Transverse colon (tissue), 4 donors: ENCODE measurements around the gene IL19. TPM values are rescaled to one million over a fixed set of nuclear protein-coding genes. Genes with fewer than 3 reads are reported as not detected.

Experiments used
- DNase-seq: peaks from one replicate; pipeline ENCODE4 v3.0.0-alpha.2; 2019
- H3K27ac ChIP-seq, 4 donors: fragments of 200-600 bp; sonication (generic); 2 replicates each; pipeline ENCODE4 v1.5.1; 2016 to 2018; ENCODE audit warnings: inconsistent platforms in 4 of 4
- H3K27me3 ChIP-seq: fragments of 200-600 bp; sonication (generic); 2 replicates; pipeline ENCODE4 v1.5.1; 2017; ENCODE audit warnings: inconsistent platforms
- H3K36me3 ChIP-seq, 4 donors: fragments of 200-600 bp; sonication (generic); 2 replicates each; pipeline ENCODE4 v1.5.1; 2017 to 2019; ENCODE audit warnings: inconsistent platforms in 4 of 4
- H3K4me1 ChIP-seq, 4 donors: fragments of 200-600 bp; sonication (generic); 2 replicates each; pipeline ENCODE4 v1.5.1; 2017 to 2020; ENCODE audit warnings: inconsistent platforms in 4 of 4
- H3K4me3 ChIP-seq, 4 donors: fragments of 200-600 bp; sonication (generic); 1 replicate in 1 of 4; 2 replicates in 3 of 4; pipeline versions ENCODE4 v1.5.1 to v1.6.1; 2017 to 2019; ENCODE audit warnings: inconsistent platforms in 4 of 4
- H3K9me3 ChIP-seq, 2 donors: fragments of 200-600 bp; sonication (generic); 2 replicates each; pipeline ENCODE4 v1.5.1; 2017 to 2019; ENCODE audit warnings: inconsistent platforms in 2 of 2
- CTCF ChIP-seq, 5 experiments: fragments of 200-600 bp in 3 of 5; fragments of 450-650 bp in 2 of 5; sonication (generic) in 3 of 5; IDR thresholded peaks; 1 replicate in 2 of 5; 2 replicates in 3 of 5; pipeline ENCODE4 v1.5.1; 2016 to 2017; ENCODE audit warnings: antibody characterized with exemption in 5 of 5, inconsistent platforms in 3 of 5, mild to moderate bottlenecking in 2 of 5, moderate library complexity in 1 of 5
- EP300 ChIP-seq: sonication (generic); formaldehyde crosslinking; IDR thresholded peaks from one replicate; pipeline ENCODE4 v1.6.1; 2017; ENCODE audit warnings: antibody characterized with exemption, low read depth
- POLR2A ChIP-seq: fragments of 450-650 bp; IDR thresholded peaks from one replicate; pipeline ENCODE4 v1.6.1; 2016; ENCODE audit warnings: antibody characterized with exemption, mild to moderate bottlenecking, moderate library complexity
- POLR2AphosphoS5 ChIP-seq, 3 donors: sonication (generic); formaldehyde crosslinking; IDR thresholded peaks; one replicate each; pipeline ENCODE4 v1.6.1; 2016; ENCODE audit warnings: antibody characterized with exemption in 3 of 3
- WGBS, 2 donors: methylation state at CpG; one replicate each; pipeline ENCODE4 v1.1.5; 2018; ENCODE audit warnings: low coverage in 1 of 2; 5-methylcytosine and 5-hydroxymethylcytosine counted together
- in situ Hi-C, 4 donors: fragments of 200-750 bp; cut with MboI; loops; one replicate each; pipeline versions ENCODE4 v1.15.0 to v1.15.1; 2017; ENCODE audit warnings: low sequenced_read_pairs in 3 of 4, low pct_ligation_motif_present in 1 of 4, low pct_unique_long_range_greater_than_20kb in 1 of 4
- intact Hi-C: fragments of 100-400 bp; cut with DNase I; formaldehyde crosslinking; loops from one replicate; pipeline ENCODE4 v1.15.1; 2023; ENCODE audit warnings: low total_unique reads
- total RNA-seq, 4 donors: library from RNA; depleted of rRNA; stranded (reverse); fragments of >200 nt; gene quantifications; one replicate each; pipeline ENCODE4 v1.1.0, GENCODE V29; 2016

Gene IL19
- total RNA-seq, 4 donors from 2014 or later = not detected

DNA sequence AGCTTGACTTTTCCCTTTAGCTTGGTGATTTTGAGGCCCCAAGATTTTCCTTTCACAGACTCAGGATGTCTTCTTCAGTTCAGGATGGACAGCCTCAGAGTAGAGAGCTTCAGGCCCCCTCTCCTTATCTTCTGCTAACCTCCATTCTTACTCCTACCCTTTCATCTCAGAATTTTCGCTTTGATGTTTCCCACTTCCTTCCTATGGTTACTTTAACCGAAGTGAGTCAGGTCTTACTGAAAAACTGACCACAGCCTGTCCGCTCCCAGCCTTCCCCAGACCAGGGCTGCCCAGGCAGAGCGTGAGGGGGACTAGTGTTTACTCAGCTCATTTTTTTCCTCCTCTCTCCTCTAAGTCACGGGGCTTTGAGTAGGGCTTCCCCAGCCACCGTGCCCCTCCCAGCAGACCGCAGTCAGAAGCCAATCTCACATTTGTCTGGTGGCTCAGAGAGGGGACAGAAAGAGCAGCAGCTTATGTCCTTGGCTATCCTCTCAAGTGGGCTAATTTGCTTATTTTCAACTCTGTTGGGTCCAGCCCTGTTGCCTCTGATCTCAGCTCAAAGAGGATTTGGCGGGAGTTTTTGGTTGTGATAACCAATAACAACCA is 4.2 kb upstream of the IL19 start:
- H3K4me3 ChIP-seq = no peak overlapping the region
- peaks cover 0 to 4% (median 0%) of the 10 kb centered on the region in 4 donors for H3K4me1 ChIP-seq
- 38 to 50% methylated on average over 4 to 8 of the region's 8 CpGs for WGBS, 2 donors
- no peak overlapping the region for H3K27ac ChIP-seq
- intact Hi-C loops (no loop called here), in situ Hi-C loops (no loop called here)
- peak; percentile 60 for DNase-seq
- H3K9me3 ChIP-seq = no peaks in the 10 kb centered on the region
- H3K36me3 ChIP-seq = no peaks in the 10 kb centered on the region
- peaks cover 6% of the 10 kb centered on the region for H3K27me3 ChIP-seq
- TF ChIP-seq EP300 (no peak), POLR2AphosphoS5 (IDR thresholded peaks at IDR 0.05) (no peak), CTCF (IDR thresholded peaks at IDR 0.05) (no peak), POLR2A (no peak)

DNA sequence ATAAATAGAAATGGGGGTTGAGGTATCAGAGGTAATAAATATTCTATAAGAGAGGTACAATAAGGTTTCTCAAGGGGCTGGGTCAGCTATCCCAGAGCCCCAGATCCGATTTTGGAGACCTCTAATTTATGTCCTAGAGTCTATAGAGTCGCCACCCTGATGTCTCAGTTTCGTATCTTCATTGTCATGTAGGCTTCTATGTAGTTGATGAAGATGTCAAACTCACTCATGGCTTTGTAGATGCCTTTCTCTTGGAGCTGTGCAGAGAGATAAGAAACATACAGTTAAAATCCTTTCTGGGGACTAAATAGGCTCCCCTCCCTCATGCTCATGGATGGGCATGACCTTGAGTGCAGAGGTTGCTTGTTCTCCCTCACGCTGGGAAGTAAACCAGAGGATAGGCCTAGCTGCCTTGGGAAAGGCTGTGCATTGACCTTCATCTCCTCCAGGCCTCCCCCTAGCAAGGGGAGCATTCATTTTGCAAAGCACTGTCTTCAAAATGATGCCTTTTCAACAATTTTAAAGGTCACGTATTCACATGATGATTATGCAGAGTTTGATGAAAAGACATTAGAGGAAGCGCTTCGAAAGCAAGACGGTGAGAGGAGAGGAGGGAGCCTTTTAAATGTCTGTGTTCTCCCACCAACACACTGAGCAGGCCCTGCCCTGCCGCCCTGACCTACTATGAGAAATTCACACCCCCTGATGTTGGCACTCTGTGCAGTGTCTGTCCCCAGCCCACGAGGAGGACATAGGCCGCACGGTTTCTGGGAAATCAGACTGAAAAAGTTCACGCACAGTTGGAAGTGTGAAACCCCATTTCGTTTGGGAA is 1.9 kb upstream of the IL19 start:
- no peak for DNase-seq
- Histone ChIP-seq H3K27me3 (peaks cover 4% of the 10 kb centered on the region), H3K9me3 (no peaks in the 10 kb centered on the region), H3K36me3 (no peaks in the 10 kb centered on the region), H3K27ac (no peak overlapping the region), H3K4me1 (peaks cover 0 to 4% (median 0%) of the 10 kb centered on the region in 4 donors), H3K4me3 (no peak overlapping the region)
- intact Hi-C loops (no loop called here), in situ Hi-C loops (no loop called here)
- TF ChIP-seq EP300 (no peak), POLR2A (no peak), CTCF (IDR thresholded peaks at IDR 0.05) (no peak), POLR2AphosphoS5 (IDR thresholded peaks at IDR 0.05) (no peak)
- 67 to 78% methylated on average over 2 to 14 of the region's 14 CpGs for WGBS, 2 donors

DNA sequence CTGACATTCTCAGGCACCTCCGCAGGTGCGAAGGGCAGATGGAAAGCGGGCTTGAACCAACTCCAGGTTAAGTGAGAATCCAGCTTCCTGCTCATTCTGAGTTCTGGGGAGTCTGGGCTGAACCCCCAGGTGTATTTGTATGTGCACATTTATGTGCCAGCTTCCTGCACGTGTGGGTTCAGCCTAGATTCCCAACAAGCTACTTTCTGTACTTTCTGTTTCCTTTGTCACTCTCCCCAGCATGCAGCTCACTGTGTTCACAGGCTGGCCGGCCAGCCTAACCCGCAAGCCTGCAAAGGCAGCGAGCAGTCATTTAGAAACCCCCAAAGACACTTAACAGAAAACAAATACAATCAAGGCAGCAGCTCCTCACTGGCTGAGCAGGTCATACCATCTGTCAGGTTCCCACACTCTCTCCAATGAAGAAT is 1.3 kb upstream of the IL19 start:
- Histone ChIP-seq H3K27ac (peak overlapping the region in 1 of 4 donors; percentile 11), H3K9me3 (no peaks in the 10 kb centered on the region), H3K36me3 (no peaks in the 10 kb centered on the region), H3K27me3 (no peaks in the 10 kb centered on the region), H3K4me3 (no peak overlapping the region), H3K4me1 (peaks cover 0 to 7% (median 0%) of the 10 kb centered on the region in 4 donors)
- intact Hi-C loops = no loop called here
- WGBS, 2 donors = 59 to 90% methylated on average over 2 to 7 of the region's 7 CpGs
- TF ChIP-seq EP300 = no peak
- in situ Hi-C loops = no loop called here
- peak; percentile 35 for DNase-seq

DNA sequence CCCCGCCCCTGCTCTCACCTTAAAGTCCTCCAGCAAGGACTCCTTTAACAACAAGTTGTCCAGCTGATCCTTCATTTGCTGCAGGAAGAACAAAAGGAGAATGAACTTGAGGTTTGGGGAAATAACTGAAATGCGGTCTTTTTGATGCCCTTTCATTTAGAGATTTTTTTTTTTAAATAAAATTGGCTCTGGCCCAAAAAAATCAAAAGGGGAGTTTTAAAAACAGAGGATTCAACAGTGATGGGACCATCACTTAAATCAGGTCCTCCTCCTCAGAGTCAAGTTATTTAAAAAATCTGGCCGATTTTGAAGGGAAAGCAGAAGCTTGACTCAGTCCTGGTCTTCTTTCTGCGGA is 742 bp downstream of the IL19 start:
- WGBS, 2 donors = 43 to 65% methylated on average over 3 to 4 of the region's 4 CpGs
- in situ Hi-C loops = no loop called here
- Histone ChIP-seq H3K27ac (peak overlapping the region in 3 of 4 donors; percentile 26 to 51 (median 40)), H3K4me3 (no peak overlapping the region), H3K36me3 (no peaks in the 10 kb centered on the region), H3K9me3 (no peaks in the 10 kb centered on the region), H3K27me3 (peaks cover 7% of the 10 kb centered on the region), H3K4me1 (peaks cover 0 to 8% (median 0%) of the 10 kb centered on the region in 4 donors)
- intact Hi-C loops = no loop called here
- no peak for DNase-seq
- TF ChIP-seq POLR2AphosphoS5 (IDR thresholded peaks at IDR 0.05) (no peak), POLR2A (no peak), EP300 (no peak), CTCF (IDR thresholded peaks at IDR 0.05) (no peak)
